OCI-LY7 (cell line): ENCODE measurements around the gene BCO2. TPM values are rescaled to one million over a fixed set of nuclear protein-coding genes. Genes with fewer than 3 reads are reported as not detected.

Source experiments
- BruUV-seq: library from RNA; stranded (reverse); fragments of 400-500 nt; replicated peaks from 2 replicates; lab custom pipeline; 2021; lab: Mats Ljungman, UMichigan
- CTCF ChIA-PET: fragments of 300-600 bp; sonication (Branson Sonifier 250); formaldehyde crosslinking; loops from one replicate; lab custom pipeline; 2022; ENCODE audit warnings: antibody characterized with exemption; ENCODE audit not compliant: unreplicated experiment; lab: Charles Lee
- POLR2A ChIA-PET: fragments of 300-600 bp; sonication (Branson Sonifier 250); formaldehyde crosslinking; loops from one replicate; lab custom pipeline; 2022; ENCODE audit warnings: antibody characterized with exemption; lab: Charles Lee
- DNase-seq: peaks from one replicate; pipeline ENCODE4 v3.0.0-alpha.2; 2015; ENCODE audit warnings: low spot score
- H2AFZ ChIP-seq: fragments of 200-600 bp; sonication (generic), shearing (Covaris generic); 2 replicates; pipeline ENCODE4 v1.6.1; 2014; ENCODE audit warnings: mild to moderate bottlenecking, antibody characterized with exemption, low read length, moderate library complexity
- H3K27ac ChIP-seq: fragments of 200-600 bp; sonication (generic); 2 replicates; pipeline ENCODE4 v1.5.1; 2014; ENCODE audit warnings: mixed run types, low read depth, mild to moderate bottlenecking, moderate library complexity, low read length, inconsistent platforms; ENCODE audit not compliant: poor library complexity, severe bottlenecking
- H3K36me3 ChIP-seq: fragments of 200-600 bp; sonication (generic); 2 replicates; pipeline ENCODE4 v1.6.1; 2014; ENCODE audit warnings: mild to moderate bottlenecking, antibody characterized with exemption, low read length, moderate library complexity, mixed read lengths; ENCODE audit not compliant: insufficient read depth
- H3K4me1 ChIP-seq: fragments of 200-600 bp; sonication (generic); 2 replicates; pipeline ENCODE4 v1.5.1; 2014; ENCODE audit warnings: mild to moderate bottlenecking, low read length; ENCODE audit not compliant: insufficient read depth, poor library complexity, severe bottlenecking
- H3K4me2 ChIP-seq: fragments of 200-600 bp; sonication (generic); 2 replicates; pipeline ENCODE4 v1.6.1; 2014; ENCODE audit warnings: mild to moderate bottlenecking, low read length
- H3K4me3 ChIP-seq: fragments of 200-600 bp; sonication (generic); 2 replicates; pipeline ENCODE4 v1.5.1; 2014; ENCODE audit warnings: mild to moderate bottlenecking, low read depth, low read length; ENCODE audit not compliant: poor library complexity, severe bottlenecking
- H3K79me2 ChIP-seq: fragments of 200-600 bp; sonication (generic); 2 replicates; pipeline ENCODE4 v1.6.1; 2016; ENCODE audit warnings: low read depth, mild to moderate bottlenecking, low read length, moderate library complexity, mixed read lengths; ENCODE audit not compliant: insufficient read depth
- H3K9me2 ChIP-seq: fragments of 200-600 bp; sonication (generic); 2 replicates; pipeline ENCODE4 v1.6.1; 2016; ENCODE audit warnings: mild to moderate bottlenecking, low read length, mixed read lengths; ENCODE audit not compliant: insufficient read depth
- H3K9me3 ChIP-seq: fragments of 200-600 bp; sonication (generic); 2 replicates; pipeline ENCODE4 v1.6.1; 2014; ENCODE audit warnings: mild to moderate bottlenecking, mixed run types, low read length, mixed read lengths
- H4K20me1 ChIP-seq: fragments of 200-600 bp; sonication (generic); 2 replicates; pipeline ENCODE4 v1.6.1; 2014; ENCODE audit warnings: mild to moderate bottlenecking, antibody characterized with exemption, low read length, moderate library complexity, mixed read lengths; ENCODE audit not compliant: insufficient read depth
- CTCF ChIP-seq: fragments of 200-600 bp; sonication (generic); conservative IDR thresholded peaks from 2 replicates; pipeline ENCODE4 v1.5.1; 2014; ENCODE audit warnings: mild to moderate bottlenecking, antibody characterized with exemption, low read length, moderate library complexity, mixed read lengths
- EZH2phosphoT487 ChIP-seq: fragments of 200-600 bp; sonication (generic); IDR thresholded peaks from 2 replicates; pipeline ENCODE4 v1.6.1; 2018; ENCODE audit warnings: low read depth, borderline replicate concordance, mild to moderate bottlenecking, mixed run types, antibody characterized with exemption, low read length, moderate library complexity, mixed read lengths
- intact Hi-C: fragments of 100-400 bp; cut with micrococcal nuclease; formaldehyde crosslinking; loops from one replicate; pipeline ENCODE4 v1.10.0; 2022; ENCODE audit not compliant: unreplicated experiment
- total RNA-seq, 2 experiments: library from RNA; depleted of rRNA in 1 of 2; stranded (reverse); fragments of >200 nt in 1 of 2; shearing (Covaris generic) in 1 of 2; gene quantifications; 2 replicates each; pipeline ENCODE4 v1.2.3, GENCODE V29; 2014 to 2022

BCO2 gene
- total RNA-seq, 2 experiments from 2014 or later, result 0.60 to 1.2 TPM

DNA sequence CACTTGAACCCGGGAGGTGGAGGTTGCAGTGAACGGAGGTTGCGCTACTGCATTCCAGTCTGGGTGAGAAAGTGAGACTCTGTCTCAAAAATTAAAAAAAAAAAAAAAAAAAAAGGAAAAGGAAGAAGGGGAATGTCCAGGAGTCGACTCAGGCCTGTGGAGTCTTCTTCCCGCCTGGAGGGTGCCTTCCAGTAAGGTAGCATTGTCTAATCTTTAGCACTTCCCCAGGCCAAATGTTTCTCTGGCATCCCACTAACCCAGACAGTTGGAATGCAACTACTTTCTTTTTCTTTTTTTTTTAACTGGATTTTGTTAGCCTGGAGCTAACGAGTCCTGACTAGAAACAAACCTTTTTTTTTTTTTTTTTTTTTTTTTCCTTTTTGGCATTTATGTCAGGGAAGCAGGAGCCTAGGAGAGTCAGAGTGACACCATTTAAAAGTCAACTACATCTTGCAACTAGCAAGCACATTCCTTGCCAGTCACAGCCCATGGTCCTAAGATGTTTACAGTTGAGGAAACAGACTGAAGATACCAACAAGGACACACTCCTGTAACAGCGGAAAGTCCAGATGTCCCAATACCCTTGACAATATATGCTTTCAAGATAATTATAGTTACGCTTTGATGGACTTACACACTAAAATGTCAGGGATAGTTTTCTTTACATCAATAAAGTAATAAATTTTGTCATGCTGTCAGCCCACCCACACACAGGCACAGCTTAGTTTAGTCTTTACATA lies 74.7 kb downstream of the BCO2 start:
- no peaks in the 10 kb centered on the region for H3K9me2 ChIP-seq
- no peaks in the 10 kb centered on the region for H3K9me3 ChIP-seq
- no peaks in the 10 kb centered on the region for H3K4me1 ChIP-seq
- no peaks in the 10 kb centered on the region for H4K20me1 ChIP-seq
- no peak overlapping the region for H2AFZ ChIP-seq
- H3K4me2 ChIP-seq, result no peak overlapping the region
- no peak overlapping the region for H3K4me3 ChIP-seq
- intact Hi-C loops, result no loop called here
- TF ChIP-seq CTCF, result no peak
- TF ChIP-seq EZH2phosphoT487, result no peak
- DNase-seq, result no peak
- no peaks in the 10 kb centered on the region for H3K36me3 ChIP-seq
- POLR2A ChIA-PET, result interaction anchor here (0.6 kb wide), 1 partner anchor 48 kb away, joined by 3 read pairs; no protein-coding TSS in a partner anchor
- CTCF ChIA-PET, result no interaction called here
- H3K79me2 ChIP-seq, result no peaks in the 10 kb centered on the region
- no TSS peak for BruUV-seq
- no peak overlapping the region for H3K27ac ChIP-seq

DNA sequence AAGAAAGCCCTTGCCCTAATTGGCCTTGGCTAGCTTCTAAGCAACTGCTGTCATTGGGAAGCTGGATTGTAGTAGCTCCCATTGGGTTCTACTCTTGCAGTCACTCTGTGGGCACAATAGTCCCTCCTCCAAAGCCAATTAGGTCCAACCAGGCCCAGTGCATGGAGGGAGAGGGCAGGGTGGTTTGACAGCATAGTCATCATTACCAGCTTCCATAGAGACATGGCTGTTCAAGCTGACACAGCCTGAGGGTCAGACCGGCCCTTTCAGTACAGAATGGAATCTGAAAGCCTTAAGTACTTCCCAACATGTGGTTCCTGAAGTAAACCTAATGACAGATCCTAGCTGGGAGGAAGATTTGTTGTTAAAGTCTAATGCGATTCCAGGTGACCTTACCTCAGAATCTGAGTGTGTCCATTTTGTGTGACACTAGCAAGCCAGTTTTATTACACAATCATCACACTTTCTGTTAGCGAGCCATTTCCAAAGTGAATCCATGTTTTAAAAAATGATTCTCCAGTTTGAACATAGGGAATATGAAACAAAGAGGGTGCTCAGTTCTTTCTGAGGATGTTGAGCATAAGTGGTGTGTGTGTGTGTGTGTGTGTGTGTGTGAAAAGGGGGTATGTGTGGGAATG lies 78.4 kb downstream of the BCO2 start:
- Histone ChIP-seq H3K79me2 (no peaks in the 10 kb centered on the region), H3K27ac (no peak overlapping the region), H3K9me3 (no peaks in the 10 kb centered on the region), H3K4me3 (no peak overlapping the region), H3K4me1 (no peaks in the 10 kb centered on the region), H3K36me3 (no peaks in the 10 kb centered on the region), H3K9me2 (no peaks in the 10 kb centered on the region), H2AFZ (no peak overlapping the region), H4K20me1 (no peaks in the 10 kb centered on the region), H3K4me2 (no peak overlapping the region)
- ChIA-PET POLR2A (interaction anchor here (1.0 to 1.1 kb wide), 2 partner anchors 11 to 17 kb away, joined by 3 read pairs; no protein-coding TSS in a partner anchor), CTCF (no interaction called here)
- no peak for DNase-seq
- intact Hi-C loops, result no loop called here
- no peak for TF ChIP-seq CTCF
- no peak for TF ChIP-seq EZH2phosphoT487
- no TSS peak for BruUV-seq
